ENCODE data around the gene GALNT2. TPM values are rescaled to one million over a fixed set of nuclear protein-coding genes. Genes with fewer than 3 reads are reported as not detected.

Gene GALNT2
- total and polyA plus RNA-seq, 10 of the 15 experiments (the other 5 are each of a cell fraction or from before 2014, with no cell fraction given), result 0.52 to 27.7 (median 16.3) TPM

DNA sequence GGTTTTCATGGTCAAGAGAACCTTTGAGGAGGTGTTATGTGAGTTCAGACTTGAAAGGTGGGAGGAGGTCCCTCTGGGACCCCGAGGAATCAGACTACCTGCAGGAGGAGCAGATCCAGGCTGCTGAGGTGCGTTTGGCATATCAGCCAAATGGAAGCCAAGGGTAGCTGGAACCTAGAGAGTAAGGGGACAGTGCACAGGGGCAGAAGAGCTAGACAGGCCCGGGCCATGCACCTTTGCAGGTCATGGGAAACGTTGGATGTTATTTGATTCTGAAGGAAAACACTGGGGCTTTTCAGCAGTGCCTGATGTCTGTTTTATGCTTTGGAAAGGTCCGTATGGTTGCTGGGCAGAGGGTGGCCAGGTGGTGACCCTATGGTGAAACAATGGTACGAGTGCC is 189.9 kb downstream of the GALNT2 start (continued):
- TF ChIP-seq, protein P1, sequence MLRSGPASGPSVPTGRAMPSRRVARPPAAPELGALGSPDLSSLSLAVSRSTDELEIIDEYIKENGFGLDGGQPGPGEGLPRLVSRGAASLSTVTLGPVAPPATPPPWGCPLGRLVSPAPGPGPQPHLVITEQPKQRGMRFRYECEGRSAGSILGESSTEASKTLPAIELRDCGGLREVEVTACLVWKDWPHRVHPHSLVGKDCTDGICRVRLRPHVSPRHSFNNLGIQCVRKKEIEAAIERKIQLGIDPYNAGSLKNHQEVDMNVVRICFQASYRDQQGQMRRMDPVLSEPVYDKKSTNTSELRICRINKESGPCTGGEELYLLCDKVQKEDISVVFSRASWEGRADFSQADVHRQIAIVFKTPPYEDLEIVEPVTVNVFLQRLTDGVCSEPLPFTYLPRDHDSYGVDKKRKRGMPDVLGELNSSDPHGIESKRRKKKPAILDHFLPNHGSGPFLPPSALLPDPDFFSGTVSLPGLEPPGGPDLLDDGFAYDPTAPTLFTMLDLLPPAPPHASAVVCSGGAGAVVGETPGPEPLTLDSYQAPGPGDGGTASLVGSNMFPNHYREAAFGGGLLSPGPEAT (IDR thresholded peaks at IDR 0.05; ENCODE audit: low read depth), result no peak
- no peak for TF ChIP-seq CEBPB (IDR thresholded peaks at IDR 0.05; ENCODE audit: borderline replicate concordance in 1 of 2, low read depth in 2 of 2, low read length in 2 of 2)
- TF ChIP-seq FOS (IDR thresholded peaks at IDR 0.05; ENCODE audit: borderline replicate concordance, extremely low read depth, insufficient read length), result no peak

DNA sequence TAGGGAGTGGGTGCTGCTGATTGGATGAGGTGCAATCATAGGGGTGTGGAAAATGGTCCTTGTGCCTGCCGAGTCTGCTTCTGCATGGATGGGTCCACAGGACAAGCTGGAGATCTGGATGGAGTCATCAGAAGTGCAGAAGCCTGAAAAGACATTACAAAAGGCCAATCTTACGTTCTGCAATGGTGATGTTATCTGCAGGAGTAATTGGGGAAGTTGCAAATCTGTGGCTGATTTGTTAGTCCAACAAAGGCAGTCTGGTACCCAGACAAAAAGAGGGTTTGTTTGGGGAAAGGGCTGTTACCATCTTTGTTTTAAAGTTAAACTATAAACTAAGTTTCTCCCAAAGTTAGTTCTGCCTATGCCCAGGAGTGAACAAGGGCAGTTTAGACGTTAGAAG is 192.6 kb downstream of the GALNT2 start:
- FAIRE-seq, result peak; percentile 7
- SMC1A ChIA-PET (ENCODE audit: uncharacterized antibody, unreplicated experiment), result no interaction called here
- H3K27ac ChIP-seq (ENCODE audit: control insufficient read depth, insufficient read depth), result no peak overlapping the region
- no peaks in the 10 kb centered on the region for H3K9me3 ChIP-seq (replicated peaks; ENCODE audit: control insufficient read depth, insufficient read depth, low read length)
- no peak overlapping the region for H2AFZ ChIP-seq (ENCODE audit: control insufficient read depth, low read depth, low read length)
- 80% methylated on average over 3 of the region's 3 CpGs for WGBS (ENCODE audit: insufficient coverage, insufficient replicate concordance, low lambda C conversion rate, missing lambda C conversion rate)
- RAD21 ChIA-PET (ENCODE audit: unreplicated experiment), result no interaction called here
- intact Hi-C loops (cut with micrococcal nuclease; ENCODE audit: unreplicated experiment) (no loop called here), in situ Hi-C loops (cut with MboI) (no loop called here)
- ATAC-seq, result no peak
- no peaks in the 10 kb centered on the region for H3K79me2 ChIP-seq (ENCODE audit: control insufficient read depth, insufficient read depth, low read length)
- no peak overlapping the region for H3K9ac ChIP-seq (ENCODE audit: control insufficient read depth, insufficient read depth, low read length)
- POLR2A ChIA-PET, result no interaction called here
- CTCF ChIA-PET, result no interaction called here
- H3K4me1 ChIP-seq (ENCODE audit: control insufficient read depth, insufficient read depth, low read length), result no peaks in the 10 kb centered on the region
- peaks cover 3 to 17% of the 10 kb centered on the region in 2 experiments for H3K36me3 ChIP-seq (ENCODE audit: control insufficient read depth in 2 of 2, insufficient read depth in 2 of 2, low read length in 1 of 2)
- no peak overlapping the region for H3K4me3 ChIP-seq
- no peak overlapping the region for H3K4me2 ChIP-seq (ENCODE audit: control insufficient read depth, insufficient read depth)
- no peaks in the 10 kb centered on the region for H4K20me1 ChIP-seq (ENCODE audit: control insufficient read depth, insufficient read depth)
- no TSS peak for BruUV-seq (replicated peaks)
- TF ChIP-seq GATAD2B (conservative IDR thresholded peaks at IDR 0.05; ENCODE audit: low read depth) (no peak), NR2C1 (IDR thresholded peaks at IDR 0.05) (no peak), WRNIP1 (IDR thresholded peaks at IDR 0.05; ENCODE audit: borderline replicate concordance, low read depth, low read length) (no peak), TARDBP (IDR thresholded peaks at IDR 0.05; ENCODE audit: borderline replicate concordance) (no peak), CHD4 (IDR thresholded peaks at IDR 0.05) (no peak), YY1 (IDR thresholded peaks at IDR 0.05; ENCODE audit: low read depth, low read length) (no peak), MTA3 (IDR thresholded peaks at IDR 0.05; ENCODE audit: borderline replicate concordance, low read length) (no peak), YBX1 (IDR thresholded peaks at IDR 0.05) (no peak), SP1 (IDR thresholded peaks at IDR 0.05; ENCODE audit: low read depth, low read length) (no peak), ZNF217 (IDR thresholded peaks at IDR 0.05) (no peak), ETV6 (conservative IDR thresholded peaks at IDR 0.05 in 1 of 2, IDR thresholded peaks at IDR 0.05 in 1 of 2; ENCODE audit: borderline replicate concordance in 1 of 2, low read depth in 1 of 2) (no peak), JUND (IDR thresholded peaks at IDR 0.05; ENCODE audit: low read depth, low read length) (no peak)
- TF ChIP-seq, protein P2, sequence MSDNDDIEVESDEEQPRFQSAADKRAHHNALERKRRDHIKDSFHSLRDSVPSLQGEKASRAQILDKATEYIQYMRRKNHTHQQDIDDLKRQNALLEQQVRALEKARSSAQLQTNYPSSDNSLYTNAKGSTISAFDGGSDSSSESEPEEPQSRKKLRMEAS (IDR thresholded peaks at IDR 0.05; ENCODE audit: low read depth, low read length), result no peak
- no peaks in the 10 kb centered on the region for H3K27me3 ChIP-seq (replicated peaks in 1 of 2; ENCODE audit: control insufficient read depth in 2 of 2, insufficient read depth in 2 of 2, low read length in 1 of 2)
- no peak for DNase-seq (ENCODE audit: low read depth, low spot score)
